BLaER1 (cell line): ENCODE data around the gene AKT1.

Experiments used
- H3K27ac ChIP-seq: shearing (Covaris generic); formaldehyde crosslinking; 2 replicates; pipeline ENCODE4 v1.8.1; 2022
- H3K27me3 ChIP-seq: shearing (Covaris generic); formaldehyde crosslinking; 2 replicates; pipeline ENCODE4 v1.8.1; 2022
- H3K36me3 ChIP-seq: shearing (Covaris generic); formaldehyde crosslinking; 2 replicates; pipeline ENCODE4 v1.8.1; 2022
- H3K4me1 ChIP-seq: shearing (Covaris generic); formaldehyde crosslinking; 2 replicates; pipeline ENCODE4 v1.8.1; 2022
- H3K4me2 ChIP-seq: shearing (Covaris generic); formaldehyde crosslinking; 2 replicates; pipeline ENCODE4 v1.8.1; 2022
- H3K4me3 ChIP-seq: shearing (Covaris generic); formaldehyde crosslinking; 2 replicates; pipeline ENCODE4 v1.8.1; 2022
- H3K9ac ChIP-seq: shearing (Covaris generic); formaldehyde crosslinking; 2 replicates; pipeline ENCODE4 v1.8.1; 2022
- H3K9me3 ChIP-seq: shearing (Covaris generic); formaldehyde crosslinking; 2 replicates; pipeline ENCODE4 v1.8.1; 2022
- H4K20me1 ChIP-seq: shearing (Covaris generic); formaldehyde crosslinking; 2 replicates; pipeline ENCODE4 v1.8.1; 2022
- Cebpa-rat ChIP-seq: shearing (Covaris generic); IDR thresholded peaks from 2 replicates; pipeline ENCODE4 v1.8.1; 2022

Gene AKT1

DNA sequence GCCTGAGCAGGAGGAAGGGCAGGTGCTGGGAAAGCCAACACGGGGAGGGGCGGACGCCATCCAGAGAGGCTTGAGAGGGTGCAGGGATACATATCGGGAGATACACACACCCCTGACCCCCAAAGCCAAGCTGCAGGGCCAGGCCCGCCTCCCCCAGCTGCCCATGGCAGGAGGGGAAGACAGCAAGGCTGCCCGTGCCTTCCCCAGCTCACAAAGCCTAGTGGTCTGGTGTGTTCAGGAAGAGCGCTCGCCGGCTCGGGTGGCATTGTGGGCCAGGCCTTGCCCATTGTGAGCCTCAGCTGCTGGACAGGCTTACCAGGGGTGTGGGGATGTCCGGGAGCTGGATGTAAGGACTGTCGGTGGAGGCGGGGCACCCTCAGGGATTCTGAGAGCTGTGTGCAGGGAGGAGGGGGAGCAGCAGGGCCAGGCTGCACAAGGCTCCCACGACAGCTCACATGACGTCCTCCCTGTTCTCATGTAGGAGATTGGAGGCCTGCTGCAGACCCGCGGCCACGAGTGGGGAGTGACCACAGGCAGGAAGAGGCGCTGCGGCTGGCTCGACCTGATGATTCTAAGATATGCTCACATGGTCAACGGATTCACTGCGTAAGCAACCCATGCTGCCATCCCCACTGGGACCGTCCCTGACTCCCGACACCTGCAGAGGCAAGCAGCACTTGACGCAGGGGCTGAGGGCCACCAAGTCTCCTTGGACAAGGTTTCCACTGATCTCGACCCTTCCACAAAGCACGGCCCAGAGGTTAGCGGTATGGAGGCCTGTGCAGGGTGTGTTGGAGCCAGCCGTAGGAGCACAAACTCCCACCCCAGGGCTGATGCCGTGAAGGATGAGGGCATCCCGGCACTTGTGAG, 52.7 kb downstream of the AKT1 start:
- Histone ChIP-seq H3K4me3 (no peak overlapping the region), H3K36me3 (peaks cover 4% of the 10 kb centered on the region; the same call in 1 of the 2 replicates), H4K20me1 (no peaks in the 10 kb centered on the region), H3K4me2 (no peak overlapping the region; the same call in 1 of the 2 replicates), H3K9ac (no peak overlapping the region), H3K27ac (no peak overlapping the region), H3K27me3 (no peaks in the 10 kb centered on the region), H3K9me3 (no peaks in the 10 kb centered on the region), H3K4me1 (peaks cover 34% of the 10 kb centered on the region)
- no peak for TF ChIP-seq Cebpa-rat

DNA sequence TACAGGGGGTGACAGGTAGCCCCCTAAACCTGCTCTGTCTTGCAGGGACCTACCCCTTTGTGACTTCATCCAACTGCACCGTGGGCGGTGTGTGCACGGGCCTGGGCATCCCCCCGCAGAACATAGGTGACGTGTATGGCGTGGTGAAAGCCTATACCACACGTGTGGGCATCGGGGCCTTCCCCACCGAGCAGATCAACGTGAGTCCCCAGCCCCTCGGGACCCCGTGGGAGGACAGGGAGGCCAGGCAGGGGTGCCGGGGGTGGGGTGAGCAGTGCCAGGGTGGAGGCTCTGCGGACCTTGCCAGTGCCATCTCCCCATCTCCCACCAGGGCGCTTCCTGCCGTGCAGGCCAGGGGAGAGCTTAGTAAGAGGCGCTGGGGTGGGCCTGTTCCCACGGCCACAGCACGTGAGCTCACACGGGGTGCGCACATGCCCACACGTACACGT, 53.7 kb downstream of the AKT1 start:
- Histone ChIP-seq H3K27me3 (no peaks in the 10 kb centered on the region), H3K4me1 (peaks cover 34% of the 10 kb centered on the region), H3K9me3 (no peaks in the 10 kb centered on the region), H3K4me3 (no peak overlapping the region), H3K9ac (no peak overlapping the region; the same call in 1 of the 2 replicates), H3K36me3 (peaks cover 4% of the 10 kb centered on the region; the same call in 1 of the 2 replicates), H4K20me1 (no peaks in the 10 kb centered on the region), H3K27ac (no peak overlapping the region), H3K4me2 (peak overlapping the region; percentile 17; the same call in 1 of the 2 replicates)
- no peak for TF ChIP-seq Cebpa-rat

- H3K27me3 ChIP-seq, result no peaks in the 10 kb centered on the region
- H3K36me3 ChIP-seq, result peaks cover 4% of the 10 kb centered on the region; the same call in 1 of the 2 replicates
- H3K27ac ChIP-seq, result no peak overlapping the region
- H3K4me1 ChIP-seq, result peaks cover 32% of the 10 kb centered on the region
- H4K20me1 ChIP-seq, result no peaks in the 10 kb centered on the region
- H3K4me3 ChIP-seq, result no peak overlapping the region
- TF ChIP-seq Cebpa-rat, result no peak
- peak overlapping the region; percentile 17; the same call in 1 of the 2 replicates for H3K4me2 ChIP-seq
- no peaks in the 10 kb centered on the region for H3K9me3 ChIP-seq
- no peak overlapping the region for H3K9ac ChIP-seq
These were observed 54.3 kb downstream of the AKT1 start for GRCh38 chr14:104741108-104741802.

- no peak for TF ChIP-seq Cebpa-rat
- Histone ChIP-seq H3K27ac (no peak overlapping the region), H3K27me3 (no peaks in the 10 kb centered on the region)
These were observed 55.7 kb downstream of the AKT1 start for GRCh38 chr14:104739546-104740516.

GRCh38 chr14:104739026-104739425, 56.5 kb downstream of the AKT1 start:
- H3K27ac ChIP-seq, result no peak overlapping the region
- H3K4me2 ChIP-seq, result no peak overlapping the region
- H3K4me1 ChIP-seq, result peaks cover 30% of the 10 kb centered on the region
- H3K27me3 ChIP-seq, result no peaks in the 10 kb centered on the region
- no peaks in the 10 kb centered on the region for H3K9me3 ChIP-seq
- H3K36me3 ChIP-seq, result peaks cover 4% of the 10 kb centered on the region; the same call in 1 of the 2 replicates
- TF ChIP-seq Cebpa-rat, result no peak
- no peak overlapping the region for H3K9ac ChIP-seq
- no peaks in the 10 kb centered on the region for H4K20me1 ChIP-seq
- no peak overlapping the region for H3K4me3 ChIP-seq

More at GRCh38 chr14:104739546-104740516, 55.7 kb downstream of the AKT1 start:
- H3K4me2 ChIP-seq, result no peak overlapping the region
- no peaks in the 10 kb centered on the region for H4K20me1 ChIP-seq
- peaks cover 4% of the 10 kb centered on the region; the same call in 1 of the 2 replicates for H3K36me3 ChIP-seq
- H3K4me1 ChIP-seq, result peaks cover 26% of the 10 kb centered on the region
- no peak overlapping the region for H3K9ac ChIP-seq
- no peaks in the 10 kb centered on the region for H3K9me3 ChIP-seq
- no peak overlapping the region for H3K4me3 ChIP-seq

DNA sequence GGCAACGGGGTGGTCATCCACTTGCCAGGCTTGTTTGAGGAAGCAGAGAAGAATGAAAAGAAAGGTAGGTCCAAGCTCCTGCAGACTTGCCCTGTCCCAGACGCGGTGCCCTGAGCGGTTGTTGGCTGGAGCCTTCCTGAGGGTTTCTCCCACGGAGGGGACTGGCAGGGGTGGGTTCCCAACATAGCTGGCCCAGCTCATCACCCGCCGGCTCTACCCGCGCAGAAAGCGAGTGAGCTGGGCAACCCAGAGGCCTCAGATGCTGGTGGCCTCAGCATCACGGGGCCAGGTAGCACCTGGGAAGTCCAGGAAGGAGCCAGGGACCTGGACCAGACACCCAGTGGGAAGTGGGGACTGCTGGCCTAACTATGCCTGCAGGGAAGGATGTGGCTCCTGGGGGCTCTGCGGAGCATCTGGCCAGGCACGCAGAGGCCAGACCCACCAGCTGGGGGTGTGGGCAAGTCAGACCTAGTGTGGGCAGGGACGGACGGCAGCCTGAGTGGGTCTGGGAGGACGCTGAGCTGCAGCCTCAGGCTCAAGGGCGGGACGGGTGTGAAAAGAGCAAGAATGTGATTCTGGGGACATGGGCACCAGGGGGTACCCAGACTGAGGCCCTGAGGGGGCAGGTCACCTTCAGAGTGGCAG, 57.1 kb downstream of the AKT1 start:
- Histone ChIP-seq H3K4me2 (no peak overlapping the region), H3K27ac (no peak overlapping the region), H3K4me3 (no peak overlapping the region), H4K20me1 (no peaks in the 10 kb centered on the region), H3K4me1 (peaks cover 35% of the 10 kb centered on the region), H3K27me3 (no peaks in the 10 kb centered on the region), H3K9ac (no peak overlapping the region), H3K9me3 (no peaks in the 10 kb centered on the region), H3K36me3 (peaks cover 4% of the 10 kb centered on the region; the same call in 1 of the 2 replicates)
- no peak for TF ChIP-seq Cebpa-rat

DNA sequence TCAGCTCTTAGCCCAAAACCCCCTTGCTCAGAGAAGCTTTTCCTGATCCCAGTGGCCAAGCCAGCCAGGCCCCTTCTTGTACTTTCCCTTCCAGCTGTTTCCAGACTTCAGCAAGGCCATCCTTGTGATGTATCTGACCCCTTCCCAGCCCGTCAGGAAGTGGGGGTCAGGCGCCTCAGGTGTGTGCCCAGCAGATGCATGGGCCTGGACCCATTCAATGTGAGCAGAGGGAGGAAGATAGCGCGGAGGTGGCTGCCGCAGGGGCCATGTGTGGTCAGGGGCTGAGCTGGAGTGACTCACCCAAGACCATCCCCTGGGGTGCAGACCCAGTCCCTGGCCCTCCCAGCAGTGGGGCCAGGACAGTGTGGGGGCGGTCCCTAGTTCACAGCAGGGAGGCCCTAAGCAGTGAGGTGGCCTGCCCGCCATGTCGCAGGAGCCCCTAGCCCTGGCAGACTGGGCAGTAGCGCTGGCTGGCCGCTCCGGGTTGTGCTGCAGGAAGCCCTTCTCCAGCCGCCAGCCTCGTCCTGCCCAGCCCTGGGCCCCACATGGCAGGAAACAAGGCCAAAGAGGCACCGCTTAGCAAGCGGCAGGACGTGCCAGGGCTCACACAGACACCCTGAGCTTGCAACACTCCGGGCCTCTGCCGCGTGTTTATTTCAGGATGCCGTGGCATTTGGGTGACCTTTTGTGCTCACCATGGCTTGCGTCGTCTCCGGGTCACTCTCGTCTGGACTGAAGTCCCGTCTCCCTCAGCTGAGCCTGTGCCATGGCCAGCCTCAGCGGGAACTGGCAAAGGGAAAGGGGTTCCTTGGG, 59.5 kb downstream of the AKT1 start:
- no peak overlapping the region for H3K4me2 ChIP-seq
- no peak overlapping the region for H3K4me3 ChIP-seq
- H3K4me1 ChIP-seq, result peaks cover 33% of the 10 kb centered on the region
- H4K20me1 ChIP-seq, result no peaks in the 10 kb centered on the region
- H3K9ac ChIP-seq, result no peak overlapping the region
- no peak for TF ChIP-seq Cebpa-rat
- H3K27ac ChIP-seq, result no peak overlapping the region
- H3K9me3 ChIP-seq, result no peaks in the 10 kb centered on the region
- H3K36me3 ChIP-seq, result peaks cover 4% of the 10 kb centered on the region; the same call in 1 of the 2 replicates
- H3K27me3 ChIP-seq, result no peaks in the 10 kb centered on the region
